Panc1 (cell line): ENCODE measurements around the gene SCN10A. TPM values are rescaled to one million over a fixed set of nuclear protein-coding genes. Genes with fewer than 3 reads are reported as not detected.

Source experiments
- ATAC-seq: fragments of 200-7000 bp; cut with Tn5 transposase; 2 replicates; pipeline ENCODE4 v1.9.1; 2020; ENCODE audit warnings: mild to moderate bottlenecking, moderate library complexity
- BruUV-seq: library from RNA; stranded (reverse); fragments of 400-500 nt; replicated peaks from 2 replicates; lab custom pipeline; 2021; lab: Mats Ljungman, UMichigan
- CTCF ChIA-PET: fragments of 300-600 bp; sonication (Branson Sonifier 250); formaldehyde crosslinking; loops from one replicate; lab custom pipeline; 2022; ENCODE audit warnings: antibody characterized with exemption; lab: Charles Lee
- POLR2A ChIA-PET: fragments of 300-600 bp; sonication (Branson Sonifier 250); formaldehyde crosslinking; loops from one replicate; lab custom pipeline; 2022; ENCODE audit warnings: antibody characterized with exemption; lab: Charles Lee
- DNase-seq: peaks from one replicate; pipeline ENCODE4 v3.0.0-alpha.2; 2010; ENCODE audit warnings: low read depth, low spot score
- H3K27ac ChIP-seq: 2 replicates; pipeline ENCODE4 v1.5.1; 2011; ENCODE audit warnings: mild to moderate bottlenecking, low read length, inconsistent platforms
- H3K27me3 ChIP-seq: fragments of 200-500 bp; sonication (Bioruptor generic); 2 replicates; pipeline ENCODE4 v1.6.0; 2014; ENCODE audit warnings: low read length, inconsistent platforms; ENCODE audit not compliant: control insufficient read depth, insufficient read depth
- H3K36me3 ChIP-seq: fragments of 200-500 bp; sonication (Bioruptor generic); 2 replicates; pipeline ENCODE4 v1.5.1; 2014; ENCODE audit warnings: inconsistent platforms, mild to moderate bottlenecking, low read length, moderate library complexity; ENCODE audit not compliant: control insufficient read depth, insufficient read depth
- H3K4me1 ChIP-seq: 2 replicates; pipeline ENCODE4 v1.5.1; 2011; ENCODE audit warnings: inconsistent platforms, mild to moderate bottlenecking, low read length, moderate library complexity; ENCODE audit not compliant: control insufficient read depth, insufficient read depth
- H3K4me3 ChIP-seq, 2 experiments: 2 replicates each; pipeline ENCODE4 v1.5.1; 2011 to 2012; ENCODE audit warnings: low read depth in 2 of 2, low read length in 2 of 2, mild to moderate bottlenecking in 2 of 2, inconsistent platforms in 1 of 2, moderate library complexity in 1 of 2
- H3K9me3 ChIP-seq: fragments of 200-500 bp; sonication (Bioruptor generic); 2 replicates; pipeline ENCODE4 v1.5.1; 2014; ENCODE audit warnings: low read depth, mild to moderate bottlenecking, inconsistent platforms, low read length, moderate library complexity; ENCODE audit not compliant: control insufficient read depth, insufficient read depth
- CTCF ChIP-seq: fragments of 450-650 bp; IDR thresholded peaks from 2 replicates; pipeline ENCODE4 v1.5.1; 2017; ENCODE audit warnings: mild to moderate bottlenecking
- POLR2AphosphoS5 ChIP-seq: IDR thresholded peaks from 2 replicates; pipeline ENCODE4 v1.6.1; 2012; ENCODE audit warnings: mild to moderate bottlenecking, low read depth, low read length, moderate library complexity
- REST ChIP-seq, 2 experiments: IDR thresholded peaks; 2 replicates each; pipeline ENCODE4 v1.6.1; 2011 to 2012; ENCODE audit warnings: low read depth in 2 of 2, control low read depth in 1 of 2, low read length in 1 of 2, mild to moderate bottlenecking in 1 of 2, moderate library complexity in 1 of 2; ENCODE audit not compliant: insufficient read depth in 1 of 2
- SIN3A ChIP-seq: IDR thresholded peaks from 2 replicates; pipeline ENCODE4 v1.6.1; 2012; ENCODE audit warnings: low read depth, mild to moderate bottlenecking, low read length, moderate library complexity, borderline replicate concordance; ENCODE audit not compliant: insufficient read depth
- TCF7L2 ChIP-seq: IDR thresholded peaks from 2 replicates; pipeline ENCODE4 v1.6.1; 2011; ENCODE audit warnings: mild to moderate bottlenecking, low read depth, low read length, inconsistent platforms
- in situ Hi-C: cut with HindIII; loops from 2 replicates; pipeline ENCODE4 v1.10.0; 2016; ENCODE audit warnings: low sequenced_read_pairs, low pct_unique_long_range_greater_than_20kb
- intact Hi-C: fragments of 100-400 bp; cut with micrococcal nuclease; formaldehyde crosslinking; loops from one replicate; pipeline ENCODE4 v1.10.0; 2022; ENCODE audit not compliant: unreplicated experiment
- total RNA-seq: library from RNA; stranded (reverse); gene quantifications from one replicate; pipeline ENCODE4 v1.2.1, GENCODE V29; 2021; ENCODE audit not compliant: unreplicated experiment

SCN10A gene
- total RNA-seq, 1 experiment from 2014 or later: not detected

GRCh38 chr3:38652934-38653333, 163.1 kb downstream of the SCN10A start:
- no peak for ATAC-seq
- H3K4me3 ChIP-seq: no peak overlapping the region
- peaks cover 2% of the 10 kb centered on the region; the same call in 1 of the 2 replicates for H3K27me3 ChIP-seq
- intact Hi-C loops: no loop called here
- DNase-seq: no peak
- TF ChIP-seq CTCF: no peak
- no peak for TF ChIP-seq SIN3A
- TF ChIP-seq TCF7L2: no peak
- TF ChIP-seq REST (IDR thresholded peaks at IDR 0.05; ENCODE audit: insufficient read depth in 1 of 2, low read depth in 2 of 2, low read length in 1 of 2): no peak
- TF ChIP-seq POLR2AphosphoS5: no peak
- no peak overlapping the region for H3K27ac ChIP-seq
- no peaks in the 10 kb centered on the region; the same call in 1 of the 2 replicates for H3K36me3 ChIP-seq
- in situ Hi-C loops: loop anchor here (25.0 kb wide), 1 partner anchor 141 kb away; no protein-coding TSS in a partner anchor
- H3K4me1 ChIP-seq: no peaks in the 10 kb centered on the region
- ChIA-PET CTCF (no interaction called here), POLR2A (no interaction called here)
- BruUV-seq: no TSS peak
- no peaks in the 10 kb centered on the region for H3K9me3 ChIP-seq

- Histone ChIP-seq H3K27ac (no peak overlapping the region), H3K4me3 (no peak overlapping the region), H3K4me1 (no peaks in the 10 kb centered on the region), H3K36me3 (no peaks in the 10 kb centered on the region; the same call in 1 of the 2 replicates), H3K9me3 (no peaks in the 10 kb centered on the region), H3K27me3 (peaks cover 2% of the 10 kb centered on the region; the same call in 1 of the 2 replicates)
- no TSS peak for BruUV-seq
- ChIA-PET CTCF (interaction anchor here (0.6 to 1.0 kb wide), 3 partner anchors 32 to 130 kb away, joined by 3 to 6 read pairs (median 4); no protein-coding TSS in a partner anchor), POLR2A (no interaction called here)
- in situ Hi-C loops (loop anchor here (25.0 kb wide), 1 partner anchor 139 kb away; no protein-coding TSS in a partner anchor), intact Hi-C loops (loop anchor here (2.0 kb wide), 1 partner anchor 130 kb away; no protein-coding TSS in a partner anchor)
- DNase-seq: peak; percentile 71
- peak; percentile 89 for TF ChIP-seq CTCF
- TF ChIP-seq TCF7L2: no peak
- peak; percentile 72 for ATAC-seq
Observed at GRCh38 chr3:38651153-38651789, 164.7 kb downstream of the SCN10A start.
